Activated T-helper 1 cell treated with anti-CD3 and anti-CD28 coated beads, Interleukin-12 subunit alpha, Interleukin-12 subunit beta, Interleukin-2, Interleukin-4 antibody, amounts not matched to agents 30 ng/mL and 10 ng/mL and 1 ng/mL, durations not matched to agents 14 hours and 24 hours and 36 hours (primary cell): Measurements from ENCODE around the gene USO1. TPM values are rescaled to one million over a fixed set of nuclear protein-coding genes. Genes with fewer than 3 reads are reported as not detected.
"Not testable (repeated sequence)": the region's sequence is repeated elsewhere in the genome, so short reads cannot be mapped to it uniquely, and the experiment has no call there.

Experiments used
- DNase-seq: peaks from one replicate; pipeline ENCODE4 v3.0.0; 2021; ENCODE audit warnings: low spot score
- H3K27ac Mint-ChIP-seq: one replicate; pipeline ENCODE4 v1.8.0; 2021; ENCODE audit warnings: mild to moderate bottlenecking, mixed read lengths
- H3K27me3 Mint-ChIP-seq: one replicate; pipeline ENCODE4 v1.8.0; 2022; ENCODE audit warnings: mild to moderate bottlenecking, moderate library complexity, mixed read lengths; ENCODE audit not compliant: insufficient read depth
- H3K36me3 Mint-ChIP-seq: one replicate; pipeline ENCODE4 v1.8.0; 2021; ENCODE audit warnings: low read depth, mixed read lengths
- H3K4me1 Mint-ChIP-seq: one replicate; pipeline ENCODE4 v1.8.0; 2021; ENCODE audit warnings: low read depth, mixed read lengths
- H3K4me3 Mint-ChIP-seq: one replicate; pipeline ENCODE4 v1.8.0; 2021; ENCODE audit warnings: mild to moderate bottlenecking, moderate library complexity, mixed read lengths
- H3K9me3 Mint-ChIP-seq: one replicate; pipeline ENCODE4 v1.8.0; 2021; ENCODE audit warnings: mixed read lengths
- intact Hi-C: fragments of 100-400 bp; cut with micrococcal nuclease; formaldehyde crosslinking; loops from one replicate; pipeline ENCODE4 v1.15.1; 2024
- total RNA-seq: library from RNA; stranded (reverse); gene quantifications from 2 replicates; pipeline ENCODE4 v1.2.3, GENCODE V29; 2022

Gene USO1, protein sequence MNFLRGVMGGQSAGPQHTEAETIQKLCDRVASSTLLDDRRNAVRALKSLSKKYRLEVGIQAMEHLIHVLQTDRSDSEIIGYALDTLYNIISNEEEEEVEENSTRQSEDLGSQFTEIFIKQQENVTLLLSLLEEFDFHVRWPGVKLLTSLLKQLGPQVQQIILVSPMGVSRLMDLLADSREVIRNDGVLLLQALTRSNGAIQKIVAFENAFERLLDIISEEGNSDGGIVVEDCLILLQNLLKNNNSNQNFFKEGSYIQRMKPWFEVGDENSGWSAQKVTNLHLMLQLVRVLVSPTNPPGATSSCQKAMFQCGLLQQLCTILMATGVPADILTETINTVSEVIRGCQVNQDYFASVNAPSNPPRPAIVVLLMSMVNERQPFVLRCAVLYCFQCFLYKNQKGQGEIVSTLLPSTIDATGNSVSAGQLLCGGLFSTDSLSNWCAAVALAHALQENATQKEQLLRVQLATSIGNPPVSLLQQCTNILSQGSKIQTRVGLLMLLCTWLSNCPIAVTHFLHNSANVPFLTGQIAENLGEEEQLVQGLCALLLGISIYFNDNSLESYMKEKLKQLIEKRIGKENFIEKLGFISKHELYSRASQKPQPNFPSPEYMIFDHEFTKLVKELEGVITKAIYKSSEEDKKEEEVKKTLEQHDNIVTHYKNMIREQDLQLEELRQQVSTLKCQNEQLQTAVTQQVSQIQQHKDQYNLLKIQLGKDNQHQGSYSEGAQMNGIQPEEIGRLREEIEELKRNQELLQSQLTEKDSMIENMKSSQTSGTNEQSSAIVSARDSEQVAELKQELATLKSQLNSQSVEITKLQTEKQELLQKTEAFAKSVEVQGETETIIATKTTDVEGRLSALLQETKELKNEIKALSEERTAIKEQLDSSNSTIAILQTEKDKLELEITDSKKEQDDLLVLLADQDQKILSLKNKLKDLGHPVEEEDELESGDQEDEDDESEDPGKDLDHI
- 44.5 and 48.6 TPM in 2 replicates for total RNA-seq

DNA sequence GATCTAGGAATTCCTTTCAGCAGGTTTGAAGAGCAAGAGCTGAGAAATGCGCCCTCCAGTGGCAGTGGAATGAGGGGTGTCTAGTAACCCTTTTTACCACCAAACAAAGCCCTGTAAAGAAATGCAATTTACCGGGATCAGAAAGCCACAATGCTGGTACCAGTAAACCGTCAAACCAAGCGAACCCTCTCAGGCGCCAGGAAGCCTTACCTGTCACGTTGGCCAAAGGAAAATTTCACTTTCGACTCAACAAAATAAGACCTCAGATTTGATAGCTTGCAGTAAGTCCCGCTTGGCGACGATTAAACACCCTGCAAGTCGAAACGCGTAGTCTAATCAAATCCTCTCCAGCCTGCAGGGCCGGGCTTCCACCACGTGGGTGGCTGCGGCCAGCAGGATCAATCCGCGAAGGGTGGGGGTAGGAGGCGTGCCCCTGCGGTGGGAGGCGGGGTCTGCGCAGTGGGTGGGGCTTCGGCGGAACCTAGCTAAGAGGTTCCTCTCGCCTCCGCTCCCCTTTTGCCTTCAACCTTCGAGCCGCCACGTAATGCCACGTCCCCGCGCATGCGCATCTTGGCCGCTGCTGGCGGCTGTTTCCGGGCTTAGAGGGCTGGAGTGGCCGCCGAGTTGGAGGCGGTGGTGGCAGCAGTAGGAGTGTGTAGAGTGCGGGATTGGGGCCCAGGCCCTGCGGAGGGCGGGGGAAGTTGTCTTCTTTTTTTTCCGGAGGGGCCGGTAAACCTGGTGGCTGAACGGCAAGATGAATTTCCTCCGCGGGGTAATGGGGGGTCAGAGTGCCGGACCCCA is at the start of gene USO1:
Gene USO1, plus strand, starts transcription at position 512 of the 801 bp plus-strand sequence. Its CDS starts 243 bp downstream, at position 755.
- DNase-seq, result peak; percentile 100
- intact Hi-C loops, result loop anchor here (1.0 to 10.0 kb wide), 13 partner anchors 16 to 1569 kb away; partner anchors contain the start of genes CCNG2, CDKL2, G3BP2 and MTHFD2L
- Mint-ChIP-seq H3K27ac (peak within 1 kb of the TSS; percentile 97), H3K36me3 (peaks cover 20% of the 10 kb centered on the region), H3K4me1 (peaks cover 57% of the 10 kb centered on the region), H3K4me3 (peak within 1 kb of the TSS; percentile 96), H3K27me3 (no peaks in the 10 kb centered on the region), H3K9me3 (no peaks in the 10 kb centered on the region)

DNA sequence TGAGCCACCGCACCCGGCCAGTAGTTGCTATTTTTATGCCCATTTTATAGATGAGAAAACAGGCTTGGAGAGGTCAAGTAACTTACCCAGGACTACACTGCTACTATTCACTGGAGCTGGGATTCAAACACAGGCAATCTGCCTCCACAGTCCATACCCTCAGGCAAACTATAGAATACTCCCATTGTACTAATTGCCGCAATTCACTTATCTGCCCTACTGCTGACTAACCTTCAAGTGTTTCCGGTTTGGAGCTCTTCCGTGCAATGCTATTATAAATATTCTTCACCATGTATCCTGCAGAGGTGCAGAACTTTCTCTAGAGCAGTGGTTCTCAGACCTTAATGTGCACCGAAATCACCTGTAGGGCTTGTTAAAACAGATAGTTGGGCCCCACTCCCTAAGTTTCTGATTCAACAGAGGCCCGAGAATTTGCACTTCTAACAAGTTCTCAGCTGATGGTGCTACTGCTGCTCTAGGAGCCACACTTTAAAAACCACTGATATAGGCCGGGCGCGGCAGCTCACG is 49.3 kb upstream of the USO1 start:
- Mint-ChIP-seq H3K4me3 (no peak overlapping the region), H3K27ac (no peak overlapping the region), H3K9me3 (no peaks in the 10 kb centered on the region), H3K27me3 (no peaks in the 10 kb centered on the region), H3K36me3 (peaks cover 2% of the 10 kb centered on the region), H3K4me1 (peaks cover 25% of the 10 kb centered on the region)
- intact Hi-C loops, result no loop called here
- no peak for DNase-seq

DNA sequence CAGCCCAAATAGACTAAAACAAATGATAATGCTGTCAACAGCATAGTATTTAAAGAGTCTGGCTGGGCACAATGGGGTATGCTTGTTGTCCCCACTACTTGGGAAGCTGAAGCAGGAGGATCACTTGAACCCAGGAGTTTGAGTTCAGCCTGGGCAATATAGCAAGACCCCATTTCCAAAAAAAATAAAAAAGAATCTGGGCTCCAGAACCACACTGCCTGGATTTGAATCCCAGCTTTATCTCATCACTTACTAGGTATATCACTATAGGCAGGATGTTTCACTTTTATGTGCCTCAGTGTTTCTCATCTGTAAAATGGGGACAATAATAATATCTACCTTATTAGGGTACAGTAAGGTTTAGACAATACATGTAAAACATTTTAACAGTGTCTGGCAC is 45.9 kb upstream of the USO1 start:
- H3K36me3 Mint-ChIP-seq, result no peaks in the 10 kb centered on the region
- no peaks in the 10 kb centered on the region for H3K9me3 Mint-ChIP-seq
- H3K4me3 Mint-ChIP-seq, result no peak overlapping the region
- H3K4me1 Mint-ChIP-seq, result peaks cover 19% of the 10 kb centered on the region
- DNase-seq, result no peak
- no peaks in the 10 kb centered on the region for H3K27me3 Mint-ChIP-seq
- no peak overlapping the region for H3K27ac Mint-ChIP-seq
- intact Hi-C loops, result no loop called here

DNA sequence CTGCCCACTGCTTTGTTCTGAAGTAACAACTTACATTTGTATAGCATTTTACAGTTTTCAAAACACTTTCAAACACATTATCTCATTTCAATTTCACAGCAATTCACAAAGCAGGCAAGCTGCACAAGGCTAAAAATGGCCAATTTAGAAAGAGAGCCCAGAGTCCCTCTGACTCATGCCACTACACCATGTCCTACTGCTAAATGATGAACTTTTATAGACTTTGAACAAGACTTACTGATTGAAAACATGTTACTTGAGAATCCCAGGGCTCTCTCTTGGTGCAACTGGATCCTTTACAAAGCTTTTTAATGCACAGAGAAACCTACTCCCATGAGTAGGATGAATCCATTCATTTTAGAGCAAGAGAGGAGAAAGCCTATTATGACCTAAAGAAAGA is 45.4 kb upstream of the USO1 start:
- Mint-ChIP-seq H3K4me3 (no peak overlapping the region), H3K27me3 (no peaks in the 10 kb centered on the region), H3K27ac (no peak overlapping the region), H3K9me3 (no peaks in the 10 kb centered on the region), H3K36me3 (no peaks in the 10 kb centered on the region), H3K4me1 (peaks cover 14% of the 10 kb centered on the region)
- DNase-seq, result no peak
- intact Hi-C loops, result no loop called here

DNA sequence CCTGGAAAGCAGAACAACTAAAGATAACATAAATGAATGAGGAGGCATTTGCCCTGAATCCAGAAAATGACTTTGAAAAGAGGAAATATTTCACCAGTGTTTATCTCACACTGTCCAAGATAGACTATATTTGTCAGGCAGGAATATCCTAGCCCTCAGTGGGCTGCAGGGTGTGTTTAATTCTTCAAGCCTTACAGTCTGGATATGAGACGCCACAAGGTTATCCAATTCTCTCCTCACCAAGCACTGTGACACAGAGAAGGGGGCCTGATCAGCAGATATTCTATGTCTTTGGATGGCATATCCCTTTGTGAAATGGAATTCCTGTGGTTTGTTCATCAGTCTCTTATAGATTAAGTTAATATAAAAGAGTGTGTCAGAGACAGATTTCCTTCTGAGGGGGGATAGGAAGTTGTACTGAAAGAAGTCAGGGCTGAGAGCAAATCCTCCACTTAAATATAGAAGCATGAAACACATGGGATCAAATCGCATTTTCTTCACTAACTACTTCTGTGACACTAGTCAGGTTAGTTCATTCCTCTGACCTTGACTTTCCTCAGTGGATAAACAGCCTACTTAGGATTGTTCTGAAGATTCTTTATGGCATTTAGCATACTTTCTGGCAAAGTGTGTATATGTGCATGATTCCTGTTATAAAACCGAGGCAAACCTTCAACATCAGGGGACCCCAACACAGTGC is 44.4 kb upstream of the USO1 start:
- intact Hi-C loops, result no loop called here
- H3K9me3 Mint-ChIP-seq, result no peaks in the 10 kb centered on the region
- no peak overlapping the region for H3K4me3 Mint-ChIP-seq

DNA sequence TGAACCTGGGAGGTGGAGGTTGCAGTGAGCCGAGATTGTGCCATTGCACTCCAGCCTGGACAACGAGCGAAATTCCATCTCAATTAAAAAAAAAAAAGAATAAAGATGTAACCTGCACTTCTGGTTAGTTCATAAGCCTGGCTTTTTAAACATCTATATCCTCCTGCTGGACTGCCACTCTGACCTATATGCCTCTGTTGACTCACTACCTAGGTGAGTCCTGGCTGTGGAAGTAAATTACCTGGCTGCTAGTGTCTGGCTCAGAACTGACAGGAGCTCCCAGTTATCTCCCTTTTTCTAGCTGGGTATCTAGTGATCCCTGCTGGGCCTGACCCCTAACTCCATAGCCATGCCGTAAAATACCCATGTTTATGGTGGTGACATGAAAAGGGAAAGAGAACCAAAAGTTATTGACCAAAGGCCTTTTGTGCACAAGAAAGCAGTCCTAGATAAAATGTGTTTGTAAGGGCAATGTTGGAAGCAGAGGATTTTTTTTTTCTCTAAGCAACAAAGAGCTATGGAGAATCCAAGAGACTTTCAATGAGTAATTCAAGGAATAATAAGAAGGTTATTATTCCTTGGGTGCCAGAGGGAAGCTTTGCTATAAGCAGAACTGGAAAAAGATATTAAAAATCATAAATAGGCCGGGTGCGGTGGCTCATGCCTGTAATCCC is 40.8 kb upstream of the USO1 start:
- DNase-seq, result no peak
- intact Hi-C loops, result loop anchor here (2.0 kb wide), 1 partner anchor 15 kb away; no protein-coding TSS in a partner anchor
- Mint-ChIP-seq H3K27ac (no peak overlapping the region), H3K4me3 (no peak overlapping the region), H3K4me1 (peaks cover 30% of the 10 kb centered on the region), H3K9me3 (no peaks in the 10 kb centered on the region), H3K36me3 (peaks cover 2% of the 10 kb centered on the region), H3K27me3 (peaks cover 2% of the 10 kb centered on the region)

More for the DNA sequence above, 44.4 kb upstream of the USO1 start:
- Mint-ChIP-seq H3K36me3 (no peaks in the 10 kb centered on the region), H3K27me3 (no peaks in the 10 kb centered on the region), H3K4me1 (peaks cover 11% of the 10 kb centered on the region), H3K27ac (no peak overlapping the region)
- no peak for DNase-seq

DNA sequence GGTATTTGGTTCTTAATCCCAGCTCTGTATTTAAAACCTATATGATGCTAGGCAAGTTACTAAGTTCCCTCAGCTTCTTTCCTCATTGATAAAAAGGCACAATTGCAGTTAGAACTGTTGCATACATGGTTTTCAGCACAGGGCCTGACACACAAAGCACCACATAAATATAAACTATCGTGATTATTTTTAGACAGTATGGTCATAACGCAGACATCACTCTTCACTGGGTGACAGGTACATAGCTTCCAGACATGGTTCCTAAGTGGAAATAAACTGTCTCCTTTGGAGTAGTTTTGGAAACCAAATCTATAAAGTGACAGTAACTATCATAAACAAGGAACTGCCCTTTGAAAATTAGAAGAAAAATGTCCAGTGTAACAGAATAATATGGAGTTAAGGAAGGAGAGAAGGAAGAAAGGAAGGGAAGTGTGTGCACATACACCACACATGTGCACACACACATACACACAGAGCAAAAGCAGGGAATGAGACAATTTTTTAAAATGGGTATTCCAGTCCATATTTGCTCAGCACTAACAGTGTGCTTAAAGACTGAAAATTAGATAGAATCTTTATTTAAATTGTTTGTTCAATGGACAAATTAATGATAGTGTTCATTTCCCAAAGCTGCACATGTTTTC is 38.7 kb upstream of the USO1 start:
- Mint-ChIP-seq H3K4me3 (no peak overlapping the region), H3K4me1 (peaks cover 30% of the 10 kb centered on the region), H3K9me3 (no peaks in the 10 kb centered on the region), H3K36me3 (peaks cover 2% of the 10 kb centered on the region), H3K27ac (peak overlapping the region; percentile 8), H3K27me3 (peaks cover 2% of the 10 kb centered on the region)
- intact Hi-C loops, result loop anchor here (1.0 kb wide), 1 partner anchor 11 kb away; no protein-coding TSS in a partner anchor
- DNase-seq, result no peak

DNA sequence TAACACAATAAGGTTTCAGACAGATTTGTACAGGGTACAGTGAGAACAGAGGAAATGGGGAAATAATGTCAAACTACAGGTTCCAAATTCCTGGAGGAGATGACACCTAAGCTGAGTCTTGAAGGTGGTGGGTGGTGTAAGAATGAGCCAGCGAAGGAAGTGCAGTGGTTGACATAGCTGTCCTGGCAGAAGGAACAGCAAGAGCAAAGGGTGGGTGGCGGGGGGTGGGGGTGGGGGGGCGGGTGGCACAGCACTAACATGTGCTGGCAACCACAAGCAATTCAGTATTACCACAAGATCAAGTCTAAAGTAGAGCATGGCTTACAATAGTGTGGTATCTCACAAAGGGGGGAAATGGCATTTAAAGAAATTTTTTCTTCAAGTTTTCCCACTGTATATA is 38.0 kb upstream of the USO1 start:
- intact Hi-C loops, result loop anchor here (1.0 kb wide), 1 partner anchor 10 kb away; no protein-coding TSS in a partner anchor
- H3K4me1 Mint-ChIP-seq, result peaks cover 30% of the 10 kb centered on the region
- no peak for DNase-seq
- no peaks in the 10 kb centered on the region for H3K9me3 Mint-ChIP-seq
- H3K4me3 Mint-ChIP-seq, result no peak overlapping the region
- peaks cover 2% of the 10 kb centered on the region for H3K36me3 Mint-ChIP-seq
- no peak overlapping the region for H3K27ac Mint-ChIP-seq
- peaks cover 2% of the 10 kb centered on the region for H3K27me3 Mint-ChIP-seq

DNA sequence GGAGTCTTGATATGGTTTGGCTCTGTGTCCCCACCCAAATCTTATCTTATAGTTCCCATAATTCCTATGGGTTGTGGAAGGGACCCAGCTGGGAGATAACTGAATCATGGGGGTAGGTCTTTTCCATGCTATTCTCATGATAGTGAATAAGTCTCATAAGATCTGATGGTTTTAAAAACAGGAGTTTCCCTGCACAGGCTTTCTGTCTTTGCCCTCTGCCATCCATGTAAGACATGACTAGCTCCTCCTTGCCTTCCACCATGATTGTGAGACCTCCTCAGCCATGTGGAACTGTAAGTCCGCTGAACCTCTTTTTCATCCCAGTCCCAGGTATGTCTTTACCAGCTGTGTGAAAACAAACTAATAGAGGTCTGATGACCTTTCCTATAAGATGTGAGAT is 37.3 kb upstream of the USO1 start:
- H3K27ac Mint-ChIP-seq, H3K36me3 Mint-ChIP-seq, H3K27me3 Mint-ChIP-seq, DNase-seq, H3K4me3 Mint-ChIP-seq, H3K9me3 Mint-ChIP-seq, intact Hi-C loops: not testable (repeated sequence)
- H3K4me1 Mint-ChIP-seq, result peaks cover 30% of the 10 kb centered on the region

DNA sequence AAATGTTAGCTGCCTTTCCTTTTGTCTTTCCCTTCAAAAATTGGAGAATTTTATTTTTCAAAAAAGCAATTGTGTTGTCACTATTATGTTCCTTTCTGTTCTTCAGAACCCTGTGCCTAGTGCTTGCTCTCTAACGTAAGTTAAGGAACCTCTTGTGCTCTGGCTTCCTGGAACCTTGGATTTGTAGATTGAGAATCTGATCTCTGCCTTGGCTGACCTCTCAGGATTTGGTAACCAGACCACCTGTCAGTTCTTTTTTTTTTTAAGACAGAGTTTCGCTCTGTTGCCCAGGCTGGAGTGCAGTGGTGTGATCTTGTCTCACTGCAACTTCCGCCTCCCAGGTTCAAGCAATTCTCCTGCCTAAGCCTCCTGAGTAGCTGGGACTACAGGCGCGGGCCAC is 32.3 kb upstream of the USO1 start:
- H3K9me3 Mint-ChIP-seq, H3K4me3 Mint-ChIP-seq, H3K36me3 Mint-ChIP-seq, intact Hi-C loops, H3K27ac Mint-ChIP-seq, H3K27me3 Mint-ChIP-seq, DNase-seq: not testable (repeated sequence)
- H3K4me1 Mint-ChIP-seq, result peaks cover 14% of the 10 kb centered on the region

DNA sequence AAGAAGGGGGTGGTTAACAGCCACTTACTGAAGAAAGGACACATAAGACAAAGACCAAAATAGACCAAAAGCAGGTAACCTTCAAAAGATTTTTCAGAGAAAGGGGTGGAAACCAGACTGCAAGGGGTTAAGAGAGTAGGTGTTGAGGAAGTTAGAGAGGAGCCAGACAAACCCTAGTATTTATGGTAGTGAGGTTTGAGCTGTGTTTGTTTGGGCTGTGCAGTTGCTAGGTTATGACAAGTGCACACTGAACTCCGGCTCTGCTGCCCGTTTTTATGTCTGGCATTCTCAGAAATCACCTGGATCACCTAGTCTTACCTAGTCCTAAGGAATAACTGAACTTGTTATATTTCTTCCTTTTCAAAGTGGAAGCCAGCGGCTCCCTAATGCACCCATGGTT is 28.3 kb upstream of the USO1 start:
- DNase-seq, result no peak

More for the DNA sequence above, 28.3 kb upstream of the USO1 start:
- Mint-ChIP-seq H3K27me3 (no peaks in the 10 kb centered on the region), H3K36me3 (peaks cover 6% of the 10 kb centered on the region), H3K4me1 (peaks cover 30% of the 10 kb centered on the region), H3K9me3 (no peaks in the 10 kb centered on the region), H3K4me3 (no peak overlapping the region), H3K27ac (peak overlapping the region; percentile 40)
- intact Hi-C loops, result loop anchor here (1.0 kb wide), 2 partner anchors 10 to 41 kb away; no protein-coding TSS in a partner anchor
